AML-193 (cell line): Measurements from ENCODE around the gene MRPL28.
"Not testable (repeated sequence)": the region's sequence is repeated elsewhere in the genome, so short reads cannot be mapped to it uniquely, and the experiment has no call there.

Experiments
- DNase-seq, 2 experiments: peaks; one replicate each; lab custom pipeline; 2025; lab: John Stamatoyannopoulos, UW

MRPL28 gene

DNA sequence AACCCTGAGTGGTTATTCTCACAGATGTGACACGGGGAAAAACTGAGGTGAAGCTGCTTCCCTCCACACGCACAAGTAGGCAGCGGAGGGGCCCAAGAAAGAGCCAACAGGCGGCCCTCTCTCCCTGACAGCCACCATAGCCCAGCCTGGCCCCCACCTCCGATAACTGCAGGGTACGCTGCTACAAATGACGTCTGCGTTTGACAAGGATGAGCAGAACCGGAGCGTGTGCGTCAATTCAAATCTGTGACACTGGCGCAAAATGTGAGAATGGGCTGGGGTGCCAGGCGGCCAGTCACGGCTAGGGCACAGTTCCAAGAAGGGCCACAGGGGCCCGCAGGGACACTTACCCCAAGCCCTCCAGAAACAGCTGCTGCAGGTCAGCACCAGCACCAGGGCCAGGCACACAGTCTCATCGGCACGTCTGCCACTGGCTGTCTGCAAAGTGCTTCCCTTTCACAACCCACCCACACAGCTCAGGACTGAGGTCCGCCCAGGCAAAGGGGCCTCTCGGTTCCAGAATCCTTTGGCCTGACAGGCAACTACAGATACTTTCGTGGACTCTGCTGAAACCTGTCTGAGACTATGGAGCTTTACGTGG is 32.3 kb downstream of the MRPL28 start:
- no peak for DNase-seq

DNA sequence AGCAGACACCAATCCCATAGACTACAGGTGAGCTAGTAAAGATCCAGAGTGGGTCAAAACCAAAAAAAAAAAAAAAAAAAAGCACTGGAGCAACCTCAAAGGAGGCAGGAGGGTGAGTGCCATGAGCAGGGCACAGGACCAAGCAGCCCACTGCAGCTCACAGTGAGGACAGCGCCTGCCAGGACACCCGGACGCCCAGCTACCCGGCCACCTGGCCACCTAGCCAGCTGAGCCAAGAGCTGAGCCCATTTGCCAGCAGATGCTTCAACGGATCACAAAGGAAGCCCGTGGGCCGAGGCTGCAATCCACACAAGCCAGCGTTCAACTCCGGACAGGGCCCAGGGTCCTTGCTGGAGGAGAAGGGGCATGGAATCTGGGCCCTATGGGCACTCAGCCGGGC is 32.9 kb downstream of the MRPL28 start:
- no peak for DNase-seq

DNA sequence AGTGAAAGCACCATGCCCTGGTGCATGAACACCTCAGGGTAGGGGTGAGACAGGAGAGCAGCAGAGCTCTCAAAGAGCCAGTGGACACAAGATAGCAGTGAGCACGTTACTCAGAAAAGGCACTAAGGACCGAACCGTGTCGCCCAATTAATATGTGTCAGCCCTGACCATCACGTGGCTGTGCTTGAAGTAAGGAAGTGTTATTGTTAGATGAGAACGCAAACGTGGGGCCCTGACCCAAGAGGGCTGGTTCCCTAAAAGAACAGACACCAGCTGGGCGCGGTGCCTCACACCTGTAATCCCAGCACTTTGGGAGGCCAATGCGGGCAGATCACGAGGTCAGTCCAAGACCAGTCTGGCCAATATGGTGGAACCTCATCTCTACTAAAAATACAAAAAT is 34.1 kb downstream of the MRPL28 start:
- no peak for DNase-seq

DNA sequence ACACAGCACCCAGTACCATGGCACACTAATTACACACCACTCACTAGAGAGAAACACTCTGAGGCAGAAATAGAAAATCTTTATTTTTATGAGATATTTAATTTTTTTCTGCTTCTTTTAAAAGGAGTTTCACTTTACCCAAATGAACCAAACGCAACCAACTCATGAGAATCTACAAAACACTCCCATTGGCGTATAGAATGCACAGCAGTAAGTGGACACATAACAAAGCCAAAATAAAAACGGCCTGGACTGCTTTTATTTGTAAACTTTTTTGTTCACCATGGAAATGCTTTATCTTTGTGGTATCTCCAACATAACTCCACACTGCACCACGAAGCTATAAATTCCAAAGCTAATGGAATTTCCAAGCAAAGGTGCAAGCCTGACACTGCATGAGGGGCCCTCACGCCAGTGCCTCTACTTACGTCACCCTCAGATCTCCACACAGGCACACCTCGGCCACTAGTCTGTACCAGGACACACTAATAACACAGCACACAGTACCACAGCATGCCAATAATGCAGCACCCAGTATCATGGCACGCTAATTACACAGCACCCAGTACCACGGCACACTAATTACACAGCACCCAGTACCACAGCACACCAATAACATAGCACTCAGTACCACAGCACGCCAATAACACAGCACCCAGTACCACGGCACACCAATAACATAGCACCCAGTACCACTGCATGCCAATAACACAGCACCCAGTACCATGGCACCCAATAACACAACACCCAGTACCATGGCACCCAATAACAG is 35.3 kb downstream of the MRPL28 start:
- not testable (repeated sequence) for DNase-seq

DNA sequence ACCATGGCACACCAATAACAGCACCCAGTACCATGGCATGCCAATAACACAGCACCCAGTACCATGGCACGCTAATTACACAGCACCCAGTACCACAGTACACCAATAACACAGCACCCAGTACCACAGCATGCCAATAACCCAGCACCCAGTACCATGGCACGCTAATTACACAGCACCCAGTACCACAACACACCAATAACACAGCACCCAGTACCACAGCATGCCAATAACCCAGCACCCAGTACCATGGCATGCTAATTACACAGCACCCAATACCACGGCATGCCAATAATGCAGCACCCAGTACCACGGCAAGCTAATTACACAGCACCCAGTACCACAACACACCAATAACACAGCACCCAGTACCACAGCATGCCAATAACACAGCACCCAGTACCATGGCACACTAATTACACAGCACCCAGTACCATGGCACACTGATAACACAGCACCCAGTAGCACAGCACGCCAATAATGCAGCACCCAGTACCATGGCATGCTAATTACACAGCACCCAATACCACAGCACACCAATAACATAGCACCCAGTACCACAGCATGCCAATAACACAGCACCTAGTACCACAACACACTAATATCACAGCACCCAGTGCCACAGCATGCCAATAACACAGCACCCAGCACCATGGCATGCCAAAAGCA is 36.0 kb downstream of the MRPL28 start:
- not testable (repeated sequence) for DNase-seq

DNA sequence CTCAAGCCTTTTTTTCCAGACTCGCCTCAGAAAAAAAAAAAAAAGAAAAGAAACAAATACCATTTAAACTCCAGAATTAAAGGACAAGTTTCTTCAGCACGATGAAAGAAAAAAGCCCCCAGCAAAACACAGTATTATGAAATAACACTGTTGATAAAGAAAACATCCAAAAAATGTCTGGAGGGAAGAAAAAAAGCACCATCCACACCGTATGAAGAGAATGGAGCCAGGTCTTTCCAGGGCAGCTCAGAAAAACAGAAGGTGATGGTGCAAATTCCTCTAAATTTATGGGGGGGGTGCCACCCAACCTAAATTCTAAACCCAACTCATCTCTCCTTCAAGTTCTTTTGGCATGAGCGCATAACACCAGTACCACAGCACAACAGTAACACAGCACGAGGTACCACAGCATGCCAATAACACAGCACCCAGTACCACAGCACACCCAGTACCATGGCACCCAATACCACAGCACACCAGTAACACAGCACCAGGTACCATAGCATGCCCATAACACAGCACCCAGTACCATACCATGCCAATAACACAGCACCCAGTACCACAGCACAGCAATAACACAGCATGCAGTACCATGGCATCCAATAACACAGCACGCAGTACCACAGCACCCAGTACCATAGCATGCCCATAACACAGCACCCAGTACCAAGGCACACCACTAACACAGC is 36.8 kb downstream of the MRPL28 start:
- no peak for DNase-seq

DNA sequence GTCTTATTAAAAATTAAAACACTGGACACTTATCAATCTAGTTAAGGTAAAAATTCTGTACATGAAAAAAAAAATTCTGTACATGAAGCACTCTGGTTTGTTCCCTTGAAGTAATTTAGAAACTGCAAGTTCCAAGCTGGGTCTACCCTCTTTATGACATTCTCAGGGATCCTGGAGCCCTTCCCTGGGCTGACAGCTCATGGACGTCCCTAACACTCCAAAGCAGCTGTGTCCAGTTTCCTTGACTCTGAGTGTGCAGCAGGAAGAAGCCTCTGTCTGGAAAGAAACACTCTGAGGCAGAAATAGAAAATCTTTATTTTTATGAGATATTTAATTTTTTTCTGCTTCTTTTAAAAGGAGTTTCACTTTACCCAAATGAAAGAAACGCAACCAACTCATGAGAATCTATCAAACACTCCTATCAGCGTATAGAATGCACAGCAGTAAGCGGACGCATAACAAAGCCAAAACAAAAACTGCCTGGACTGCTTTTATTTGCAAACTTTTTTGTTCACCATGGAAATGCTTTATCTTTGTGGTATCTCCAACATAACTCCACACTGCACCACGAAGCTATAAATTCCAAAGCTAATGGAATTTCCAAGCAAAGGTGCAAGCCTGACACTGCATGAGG is 39.0 kb downstream of the MRPL28 start:
- DNase-seq = not testable (repeated sequence)

DNA sequence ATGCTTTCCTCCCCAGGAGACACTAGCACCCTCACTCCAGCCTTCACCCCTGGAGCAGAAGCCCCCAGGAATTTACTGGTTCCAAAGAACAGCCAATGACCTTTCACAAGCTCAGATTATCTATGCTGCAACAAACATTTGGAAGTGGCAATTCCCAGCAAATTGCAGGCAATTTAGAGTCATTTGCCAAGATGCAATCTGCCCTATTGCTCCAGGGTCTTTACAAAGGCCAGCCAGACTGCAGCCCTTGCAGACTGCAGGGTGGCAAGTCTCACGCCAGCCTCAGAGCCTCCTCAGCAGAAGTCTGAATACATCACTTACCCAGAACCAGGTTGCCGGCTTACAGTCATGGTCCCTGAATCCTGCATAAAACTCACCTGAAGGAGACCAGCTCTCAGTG is 39.6 kb downstream of the MRPL28 start:
- DNase-seq = no peak

DNA sequence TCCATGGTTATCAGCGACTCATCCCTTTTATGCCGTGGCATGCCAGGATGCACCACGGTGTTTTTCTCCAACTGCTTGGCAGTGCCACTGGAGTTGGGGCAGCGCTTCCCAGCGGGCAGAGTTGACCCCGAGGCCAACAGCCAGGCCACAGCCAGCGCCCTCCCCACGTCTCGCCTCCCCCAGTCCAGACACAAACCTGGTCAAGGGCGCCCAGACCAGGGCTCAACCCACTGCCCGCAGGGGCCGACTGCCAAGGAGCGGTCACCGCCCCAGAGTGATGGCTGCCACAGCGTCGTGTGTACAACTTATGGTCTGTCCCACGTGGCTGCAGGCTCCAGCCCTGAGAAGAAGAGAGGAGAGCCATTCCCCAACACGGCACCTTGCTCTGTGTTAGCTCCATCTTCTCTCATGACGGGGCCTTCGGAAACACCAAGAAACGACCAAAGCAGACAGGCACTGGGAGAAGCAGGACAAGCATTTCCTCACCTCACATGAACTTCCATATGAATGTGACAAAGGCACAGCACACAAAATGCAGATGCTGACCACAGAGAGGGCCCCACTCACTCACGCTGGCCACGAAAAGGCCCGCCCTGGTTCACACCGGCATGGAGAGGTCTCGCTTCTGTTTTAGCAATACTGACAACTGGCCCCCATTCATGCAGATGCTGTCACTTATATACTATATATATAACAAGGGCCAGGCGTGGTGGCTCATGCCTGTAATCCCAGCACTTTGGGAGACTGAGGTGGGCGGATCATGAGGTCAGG is 44.8 kb downstream of the MRPL28 start:
- DNase-seq = no peak

DNA sequence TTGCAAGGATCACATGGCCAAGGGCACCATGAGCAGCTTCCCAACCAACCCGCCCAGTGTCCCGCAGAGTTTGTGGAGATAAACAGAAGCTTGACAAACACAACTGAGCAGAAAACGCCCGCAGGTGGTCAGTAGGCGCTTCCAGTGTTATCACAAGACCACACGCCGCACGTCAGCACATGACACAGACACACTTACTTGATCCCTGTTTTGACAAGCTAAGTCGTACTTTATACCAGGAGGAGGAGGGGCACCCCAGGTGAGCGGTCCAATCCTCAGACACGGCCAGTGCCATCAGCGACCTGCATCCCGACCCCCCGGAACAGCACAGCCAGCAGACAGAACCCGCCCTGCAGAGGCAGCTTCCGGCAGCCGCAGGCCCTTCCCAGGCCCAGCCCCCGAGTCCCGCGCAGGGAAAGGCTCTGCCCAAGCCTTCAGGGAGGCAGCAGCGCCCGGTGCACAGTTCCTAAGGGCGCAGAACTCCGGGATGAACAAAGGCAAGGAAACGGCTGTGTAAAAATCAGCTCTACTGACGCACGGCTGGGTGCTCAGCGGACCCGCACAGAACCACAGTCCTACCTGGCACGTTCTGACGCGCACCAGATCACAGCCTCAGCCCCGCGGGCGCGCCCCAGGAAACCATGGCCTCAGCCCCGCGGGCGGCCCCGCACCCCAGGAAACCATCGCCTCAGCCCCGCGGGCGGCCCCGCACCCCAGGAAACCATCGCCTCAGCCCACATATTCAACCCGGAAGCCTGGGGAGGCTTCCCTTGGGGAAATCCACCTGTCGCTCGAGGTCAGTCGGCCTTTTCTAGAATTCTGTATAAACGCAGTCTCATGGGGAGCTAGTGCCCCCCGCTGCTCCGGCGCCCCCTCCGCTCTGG is 45.6 kb downstream of the MRPL28 start:
- no peak for DNase-seq

DNA sequence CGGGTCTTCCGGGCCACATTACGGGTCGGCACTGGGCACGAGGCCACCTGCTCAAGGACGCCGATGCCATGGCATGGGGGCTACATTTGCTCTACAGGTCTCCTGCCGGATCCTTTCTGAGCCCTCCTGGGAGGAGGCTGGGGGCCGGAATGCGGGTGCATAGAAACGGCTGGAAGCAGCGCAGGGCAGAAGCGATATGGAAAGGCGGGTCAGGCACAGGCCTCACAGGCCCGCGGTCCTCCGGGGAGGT is 46.2 kb downstream of the MRPL28 start:
- DNase-seq = no peak

DNA sequence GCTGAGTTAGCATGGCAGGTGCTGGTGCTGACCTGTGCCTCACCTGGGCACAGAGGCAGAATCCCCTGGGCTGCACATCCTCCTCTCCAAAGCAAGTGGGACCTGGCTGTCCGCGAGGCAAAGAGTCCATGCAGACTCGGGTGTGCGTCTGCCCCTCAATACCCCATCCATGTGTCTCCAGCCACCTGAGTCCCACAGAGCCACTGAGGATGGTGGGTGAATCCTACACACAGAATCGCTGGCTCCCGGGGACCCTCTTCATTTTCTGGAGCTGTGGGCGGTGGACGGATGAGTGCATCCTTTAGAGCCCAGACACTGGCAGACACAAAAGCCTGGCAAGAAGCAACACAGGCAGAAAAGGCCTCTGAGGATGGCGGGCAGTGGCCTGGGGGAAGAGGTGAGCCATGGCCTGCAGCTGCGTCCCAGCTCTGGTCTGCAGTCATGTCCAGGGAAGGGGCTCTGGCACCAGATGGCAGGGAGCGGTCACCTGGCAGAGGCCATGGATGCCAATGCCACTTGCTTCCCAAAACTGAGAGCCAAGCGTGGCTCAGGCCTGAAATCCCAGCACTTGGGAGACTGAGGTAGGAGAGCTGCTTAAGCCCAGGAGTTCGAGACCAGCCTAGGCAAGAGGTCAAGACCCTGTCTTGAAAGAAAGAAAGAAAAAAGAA is 47.7 kb downstream of the MRPL28 start:
- DNase-seq = no peak

DNA sequence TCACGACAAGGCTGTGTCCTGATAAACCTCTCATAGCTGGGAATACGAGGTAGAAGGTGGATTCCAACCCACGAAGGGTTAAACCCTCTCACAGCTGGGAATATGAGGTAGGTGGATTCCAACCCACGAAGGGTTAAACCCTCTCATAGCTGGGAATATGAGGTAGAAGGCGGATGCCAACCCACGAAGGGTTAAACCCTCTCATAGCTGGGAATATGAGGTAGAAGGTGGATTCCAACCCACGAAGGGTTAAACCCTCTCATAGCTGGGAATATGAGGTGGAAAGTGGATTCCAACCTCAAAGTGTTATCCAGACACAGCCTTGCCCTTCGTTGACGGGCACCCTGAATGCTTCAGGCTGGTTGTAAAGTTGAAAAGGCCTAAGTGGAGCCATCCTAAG is 48.8 kb downstream of the MRPL28 start:
- DNase-seq = no peak

DNA sequence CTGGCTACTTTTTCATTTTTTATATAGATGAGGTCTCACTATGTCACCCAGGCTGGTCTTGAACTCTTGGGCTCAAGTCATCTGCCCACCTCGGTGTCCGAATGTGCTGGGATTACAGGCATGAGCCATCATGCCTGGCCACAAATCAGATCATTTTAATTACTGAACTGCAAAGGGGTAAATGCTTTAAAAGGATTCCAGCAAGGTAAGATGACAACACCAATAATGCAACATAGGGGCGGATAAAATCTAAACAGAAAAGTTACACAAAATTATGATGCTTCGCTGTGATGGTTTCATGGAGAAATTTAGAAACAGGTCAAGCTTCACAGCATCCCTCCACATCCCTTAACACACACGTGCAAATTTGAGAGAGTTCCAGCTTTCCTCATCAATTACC is 50.1 kb downstream of the MRPL28 start:
- DNase-seq = no peak

DNA sequence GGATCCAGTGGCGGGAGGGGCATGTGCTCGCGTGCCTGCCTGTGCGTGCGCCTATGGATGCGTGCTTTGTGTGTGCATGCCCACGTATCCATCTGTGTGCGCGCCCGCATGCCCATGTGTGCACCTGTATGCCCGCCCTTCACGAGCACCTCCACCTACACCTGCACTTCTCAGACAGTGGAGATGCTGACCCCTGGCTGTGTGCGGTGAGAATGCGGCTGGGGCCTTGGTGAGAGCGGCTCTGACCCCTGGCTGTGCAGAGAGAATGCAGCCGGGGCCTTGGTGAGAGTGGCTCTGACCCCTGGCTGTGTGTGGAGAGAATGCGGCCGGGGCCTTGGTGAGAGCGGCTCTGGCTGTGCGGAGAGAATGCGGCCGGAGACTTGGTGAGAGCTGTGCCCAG is 51.7 kb downstream of the MRPL28 start:
- no peak for DNase-seq

DNA sequence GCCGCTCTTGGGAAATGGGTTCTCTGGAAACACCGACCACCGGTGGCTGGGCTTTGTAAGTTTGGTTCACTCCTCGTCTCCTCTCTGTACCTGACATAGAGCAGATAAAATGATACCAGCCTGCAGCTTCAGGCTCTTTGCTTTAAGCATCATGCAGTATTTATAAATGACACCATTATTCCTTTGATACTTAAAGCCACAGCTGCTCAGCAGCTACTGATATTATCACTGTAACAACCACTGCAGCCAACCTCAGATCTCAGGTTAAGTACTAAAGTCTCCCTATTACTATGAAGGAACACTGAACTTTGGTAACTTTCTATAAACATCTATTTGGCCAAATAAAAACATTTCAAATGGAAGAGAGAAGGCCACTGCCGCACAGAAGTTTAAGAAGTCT is 52.8 kb downstream of the MRPL28 start:
- DNase-seq = no peak
